Loucy (cell line): Measurements from ENCODE around the gene AADACL4.
"Not testable (repeated sequence)": the region's sequence is repeated elsewhere in the genome, so short reads cannot be mapped to it uniquely, and the experiment has no call there.

Experiments
- EZH2phosphoT487 ChIP-seq: fragments of 200-600 bp; IDR thresholded peaks from 2 replicates; pipeline ENCODE4 v1.6.1; 2018; ENCODE audit warnings: antibody characterized with exemption, mild to moderate bottlenecking, moderate library complexity, borderline replicate concordance
- TF ChIP-seq, protein P1 (sequence below): fragments of 200-600 bp; sonication (generic); conservative IDR thresholded peaks from 2 replicates; pipeline ENCODE4 v1.5.1; 2014; ENCODE audit warnings: mild to moderate bottlenecking, antibody characterized with exemption, low read length

DNA sequence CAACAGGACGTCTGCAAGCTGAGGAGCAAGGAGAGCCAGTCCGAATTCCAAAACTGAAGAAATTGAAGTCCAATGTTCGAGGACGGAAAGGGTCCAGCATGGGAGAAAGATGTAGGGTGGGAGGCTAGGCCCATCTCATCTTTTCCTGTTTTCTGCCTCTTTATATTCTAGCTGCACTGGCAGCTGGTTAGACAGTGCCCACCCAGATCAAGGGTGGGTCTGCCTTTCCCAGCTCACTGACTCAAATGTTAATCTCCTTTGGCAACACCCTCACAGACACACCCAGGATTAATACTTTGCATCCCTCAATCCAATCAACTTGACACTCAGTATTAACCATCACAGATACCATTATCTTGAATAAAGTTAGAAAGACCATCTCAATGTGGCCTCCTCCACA lies 32.2 kb downstream of the AADACL4 start:
- TF ChIP-seq, protein P1, sequence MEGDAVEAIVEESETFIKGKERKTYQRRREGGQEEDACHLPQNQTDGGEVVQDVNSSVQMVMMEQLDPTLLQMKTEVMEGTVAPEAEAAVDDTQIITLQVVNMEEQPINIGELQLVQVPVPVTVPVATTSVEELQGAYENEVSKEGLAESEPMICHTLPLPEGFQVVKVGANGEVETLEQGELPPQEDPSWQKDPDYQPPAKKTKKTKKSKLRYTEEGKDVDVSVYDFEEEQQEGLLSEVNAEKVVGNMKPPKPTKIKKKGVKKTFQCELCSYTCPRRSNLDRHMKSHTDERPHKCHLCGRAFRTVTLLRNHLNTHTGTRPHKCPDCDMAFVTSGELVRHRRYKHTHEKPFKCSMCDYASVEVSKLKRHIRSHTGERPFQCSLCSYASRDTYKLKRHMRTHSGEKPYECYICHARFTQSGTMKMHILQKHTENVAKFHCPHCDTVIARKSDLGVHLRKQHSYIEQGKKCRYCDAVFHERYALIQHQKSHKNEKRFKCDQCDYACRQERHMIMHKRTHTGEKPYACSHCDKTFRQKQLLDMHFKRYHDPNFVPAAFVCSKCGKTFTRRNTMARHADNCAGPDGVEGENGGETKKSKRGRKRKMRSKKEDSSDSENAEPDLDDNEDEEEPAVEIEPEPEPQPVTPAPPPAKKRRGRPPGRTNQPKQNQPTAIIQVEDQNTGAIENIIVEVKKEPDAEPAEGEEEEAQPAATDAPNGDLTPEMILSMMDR, result not testable (repeated sequence)
- TF ChIP-seq EZH2phosphoT487, result not testable (repeated sequence)
